Neural progenitor cell (in vitro differentiated cells): Measurements from ENCODE around the gene SARDH.
"Not testable (repeated sequence)": the region's sequence is repeated elsewhere in the genome, so short reads cannot be mapped to it uniquely, and the experiment has no call there.

Experiments
- EZH2 ChIP-seq: fragments of 200-600 bp; sonication (generic); IDR thresholded peaks from 2 replicates; pipeline ENCODE4 v1.6.1; 2017; ENCODE audit warnings: antibody characterized with exemption, mild to moderate bottlenecking, moderate library complexity
- TF ChIP-seq, protein P1 (sequence below): fragments of 200-600 bp; sonication (generic); IDR thresholded peaks from 2 replicates; pipeline ENCODE4 v1.5.1; 2017; ENCODE audit warnings: antibody characterized with exemption, mild to moderate bottlenecking

DNA sequence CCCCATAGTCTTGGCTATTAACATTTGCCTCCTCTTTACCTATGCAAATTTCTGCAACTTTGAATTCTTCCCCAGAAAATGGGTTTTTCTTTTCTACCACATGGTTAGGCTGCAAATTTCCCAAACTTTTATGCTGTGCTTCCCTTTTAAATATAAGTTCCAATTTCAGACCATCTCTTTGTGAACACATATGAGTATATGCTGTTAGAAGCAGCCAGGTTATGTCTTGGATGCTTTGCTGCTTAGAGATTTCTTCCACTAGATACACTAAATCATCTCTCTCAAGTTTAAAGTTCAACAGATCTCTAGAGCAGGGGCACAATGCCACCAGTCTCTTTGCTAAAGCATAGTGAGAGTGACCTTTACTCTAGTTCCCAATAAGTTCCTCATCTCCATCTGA is 112.1 kb downstream of the SARDH start:
- TF ChIP-seq, protein P1, sequence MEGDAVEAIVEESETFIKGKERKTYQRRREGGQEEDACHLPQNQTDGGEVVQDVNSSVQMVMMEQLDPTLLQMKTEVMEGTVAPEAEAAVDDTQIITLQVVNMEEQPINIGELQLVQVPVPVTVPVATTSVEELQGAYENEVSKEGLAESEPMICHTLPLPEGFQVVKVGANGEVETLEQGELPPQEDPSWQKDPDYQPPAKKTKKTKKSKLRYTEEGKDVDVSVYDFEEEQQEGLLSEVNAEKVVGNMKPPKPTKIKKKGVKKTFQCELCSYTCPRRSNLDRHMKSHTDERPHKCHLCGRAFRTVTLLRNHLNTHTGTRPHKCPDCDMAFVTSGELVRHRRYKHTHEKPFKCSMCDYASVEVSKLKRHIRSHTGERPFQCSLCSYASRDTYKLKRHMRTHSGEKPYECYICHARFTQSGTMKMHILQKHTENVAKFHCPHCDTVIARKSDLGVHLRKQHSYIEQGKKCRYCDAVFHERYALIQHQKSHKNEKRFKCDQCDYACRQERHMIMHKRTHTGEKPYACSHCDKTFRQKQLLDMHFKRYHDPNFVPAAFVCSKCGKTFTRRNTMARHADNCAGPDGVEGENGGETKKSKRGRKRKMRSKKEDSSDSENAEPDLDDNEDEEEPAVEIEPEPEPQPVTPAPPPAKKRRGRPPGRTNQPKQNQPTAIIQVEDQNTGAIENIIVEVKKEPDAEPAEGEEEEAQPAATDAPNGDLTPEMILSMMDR, result not testable (repeated sequence)
- not testable (repeated sequence) for TF ChIP-seq EZH2
